HepG2 (cell line): Measurements from ENCODE around the gene SMG7. TPM values are rescaled to one million over a fixed set of nuclear protein-coding genes. Genes with fewer than 3 reads are reported as not detected.

ENCODE experiments used
- ATAC-seq: fragments of 200-7000 bp; cut with Tn5 transposase; 3 replicates; pipeline ENCODE4 v1.9.1; 2020; ENCODE audit warnings: mild to moderate bottlenecking, moderate library complexity
- BruUV-seq: library from RNA; stranded (reverse); fragments of 400-500 nt; replicated peaks from 2 replicates; lab custom pipeline; 2021; lab: Mats Ljungman, UMichigan
- CTCF ChIA-PET: fragments of 300-600 bp; formaldehyde crosslinking; extraction: SDS; loops from one replicate; lab custom pipeline; 2021; ENCODE audit warnings: low total read pairs, inconsistent platforms, low intra/inter-chr PET ratio; lab: Yijun Ruan, JAX
- POLR2A ChIA-PET: fragments of 350-600 bp; sonication (Branson Sonifier 250); formaldehyde crosslinking; loops from one replicate; lab custom pipeline; 2020; ENCODE audit warnings: antibody characterized with exemption, inconsistent platforms; lab: Yijun Ruan, JAX
- DNase-seq: peaks from one replicate; pipeline ENCODE4 v3.0.0-alpha.2; 2015; ENCODE audit warnings: low spot score
- FAIRE-seq: peaks from 3 replicates; lab custom pipeline; 2011; peaks lifted over from hg19 to GRCh38; lab: Jason Lieb, UNC
- H2AFZ ChIP-seq: one replicate; pipeline ENCODE4 v1.6.1; 2011; ENCODE audit warnings: low read length, inconsistent platforms
- H3K27ac ChIP-seq: fragments of 300-600 bp; 3 replicates; pipeline ENCODE4 v1.8.0; 2011; ENCODE audit warnings: mixed run types, mild to moderate bottlenecking, mixed read lengths, low read length, inconsistent platforms; ENCODE audit not compliant: insufficient read depth; ENCODE audit errors: extremely low read length
- H3K27me3 ChIP-seq, 2 experiments: fragments of 200-600 bp in 1 of 2; 2 replicates in 1 of 2; 3 replicates in 1 of 2; pipeline versions ENCODE4 v1.6.0 to v1.8.0; 2011; ENCODE audit warnings: low read length in 2 of 2, mild to moderate bottlenecking in 2 of 2, moderate library complexity in 2 of 2, inconsistent platforms in 1 of 2; ENCODE audit not compliant: insufficient read depth in 2 of 2, control insufficient read depth in 1 of 2
- H3K36me3 ChIP-seq, 2 experiments: fragments of 200-600 bp in 1 of 2; replicated peaks in 1 of 2; 2 replicates in 1 of 2; 3 replicates in 1 of 2; pipeline versions ENCODE4 v1.5.1 to v1.8.0; 2011; ENCODE audit warnings: low read length in 2 of 2, inconsistent platforms in 1 of 2; ENCODE audit not compliant: insufficient read depth in 2 of 2, control insufficient read depth in 1 of 2
- H3K4me1 ChIP-seq: 2 replicates; pipeline ENCODE4 v1.5.1; 2012; ENCODE audit warnings: low read length, inconsistent platforms; ENCODE audit not compliant: insufficient read depth
- H3K4me2 ChIP-seq: 2 replicates; pipeline ENCODE4 v1.6.0; 2011; ENCODE audit warnings: low read depth, low read length, inconsistent platforms
- H3K4me3 ChIP-seq, 3 experiments: fragments of 200-600 bp in 1 of 3; sonication (generic), shearing (Covaris generic) in 1 of 3; replicated peaks in 1 of 3; 2 replicates each; pipeline ENCODE4 v1.5.1; 2011 to 2016; ENCODE audit warnings: low read length in 3 of 3, inconsistent platforms in 2 of 3, low read depth in 2 of 3, mild to moderate bottlenecking in 2 of 3, control low read depth in 1 of 3, mixed read lengths in 1 of 3; ENCODE audit not compliant: insufficient read depth in 1 of 3
- H3K79me2 ChIP-seq: one replicate; pipeline ENCODE4 v1.6.1; 2011; ENCODE audit warnings: low read length, inconsistent platforms; ENCODE audit not compliant: insufficient read depth
- H3K9ac ChIP-seq: 2 replicates; pipeline ENCODE4 v1.6.0; 2011; ENCODE audit warnings: mild to moderate bottlenecking, low read depth, low read length, inconsistent platforms; ENCODE audit not compliant: insufficient read depth
- H3K9me3 ChIP-seq: 2 replicates; pipeline ENCODE4 v1.5.1; 2012; ENCODE audit warnings: mild to moderate bottlenecking, low read length
- H4K20me1 ChIP-seq: 2 replicates; pipeline ENCODE4 v1.6.0; 2011; ENCODE audit warnings: inconsistent platforms, mild to moderate bottlenecking, low read length, moderate library complexity; ENCODE audit not compliant: insufficient read depth
- ELF3 ChIP-seq: IDR thresholded peaks from 2 replicates; pipeline ENCODE4 v1.6.1; 2016; ENCODE audit warnings: missing genetic modification reagents, missing compliant biosample characterization
- MIER3 ChIP-seq: IDR thresholded peaks from 2 replicates; pipeline ENCODE4 v1.6.1; 2016; ENCODE audit warnings: missing compliant biosample characterization, borderline replicate concordance
- RAD21 ChIP-seq: fragments of 450-650 bp; formaldehyde crosslinking; IDR thresholded peaks from 2 replicates; pipeline ENCODE4 v1.5.0; 2020; ENCODE audit warnings: mild to moderate bottlenecking
- ZBTB38 ChIP-seq: sonication (generic); formaldehyde crosslinking; IDR thresholded peaks from 2 replicates; pipeline ENCODE4 v1.5.1; 2020; ENCODE audit warnings: mild to moderate bottlenecking, missing genetic modification reagents
- ZMYM3 ChIP-seq: sonication (generic); formaldehyde crosslinking; IDR thresholded peaks from 2 replicates; pipeline ENCODE4 v1.5.1; 2020; ENCODE audit warnings: mild to moderate bottlenecking, missing genetic modification reagents
- ZNF546 ChIP-seq: sonication (generic); formaldehyde crosslinking; conservative IDR thresholded peaks from 2 replicates; pipeline ENCODE4 v1.8.1; 2023; ENCODE audit warnings: mild to moderate bottlenecking, missing genetic modification reagents
- ZNF761 ChIP-seq: sonication (generic); formaldehyde crosslinking; conservative IDR thresholded peaks from 2 replicates; pipeline ENCODE4 v1.4.0; 2020; ENCODE audit warnings: mild to moderate bottlenecking, missing genetic modification reagents
- ZSCAN12 ChIP-seq: sonication (generic); formaldehyde crosslinking; IDR thresholded peaks from 2 replicates; pipeline ENCODE4 v1.9.0; 2021; ENCODE audit warnings: mild to moderate bottlenecking, missing genetic modification reagents
- WGBS: methylation state at CpG from one replicate; pipeline ENCODE4 v1.1.6; 2017; ENCODE audit warnings: low lambda C conversion rate; 5-methylcytosine and 5-hydroxymethylcytosine counted together
- in situ Hi-C: cut with HindIII; loops from 2 replicates; pipeline ENCODE4 v1.10.0; 2017; ENCODE audit warnings: low pct_unique_long_range_greater_than_20kb; ENCODE audit not compliant: extremely low pct_ligation_motif_present
- intact Hi-C: fragments of 100-400 bp; cut with micrococcal nuclease; formaldehyde crosslinking; loops from one replicate; pipeline ENCODE4 v1.10.0; 2022; ENCODE audit not compliant: unreplicated experiment
- polyA plus RNA-seq, 8 experiments: library from polyadenylated mRNA; depleted of rRNA in 3 of 8; stranded (reverse) in 7 of 8; unstranded in 1 of 8; fragments of >200 nt; fragmentation: Illumina TruSeq in 4 of 8; extraction: Trizol in 4 of 8; gene quantifications; 2 replicates each; pipeline versions ENCODE4 v1.2.1 to v1.2.3, GENCODE V29; 2011 to 2016; ENCODE audit warnings: low read depth in 4 of 8, missing spikeins in 1 of 8, mixed read lengths in 1 of 8; ENCODE audit not compliant: insufficient read depth in 1 of 8
- total RNA-seq, 5 experiments: library from RNA; depleted of rRNA; stranded (reverse); fragments of >200 nt; fragmentation: Illumina TruSeq; extraction: Trizol; gene quantifications; 2 replicates each; pipeline ENCODE4 v1.2.3, GENCODE V29; 2016; ENCODE audit warnings: low read depth in 1 of 5
- TF ChIP-seq, protein P1 (sequence below): sonication (generic); formaldehyde crosslinking; IDR thresholded peaks from 2 replicates; pipeline ENCODE4 v1.5.1; 2020; ENCODE audit warnings: mild to moderate bottlenecking, missing genetic modification reagents, borderline replicate concordance
- TF ChIP-seq, protein P2 (sequence below): IDR thresholded peaks from 2 replicates; pipeline ENCODE4 v1.6.1; 2012; ENCODE audit warnings: inconsistent platforms
- TF ChIP-seq, protein P3 (sequence below): sonication (generic); formaldehyde crosslinking; IDR thresholded peaks from 2 replicates; pipeline ENCODE4 v1.9.0; 2021; ENCODE audit warnings: missing genetic modification reagents, borderline replicate concordance
- TF ChIP-seq, protein P4 (sequence below): IDR thresholded peaks from 2 replicates; pipeline ENCODE4 v1.6.1; 2016; ENCODE audit warnings: missing compliant biosample characterization, missing genetic modification reagents, borderline replicate concordance
- TF ChIP-seq, protein P5 (sequence below): sonication (generic); formaldehyde crosslinking; conservative IDR thresholded peaks from 2 replicates; pipeline ENCODE4 v1.4.0; 2020; ENCODE audit warnings: missing genetic modification reagents

The SMG7 gene
- total and polyA plus RNA-seq, 2 of the 13 experiments (the other 11 are each of a cell fraction or from before 2014, with no cell fraction given), result 14.9 to 27.9 TPM

DNA sequence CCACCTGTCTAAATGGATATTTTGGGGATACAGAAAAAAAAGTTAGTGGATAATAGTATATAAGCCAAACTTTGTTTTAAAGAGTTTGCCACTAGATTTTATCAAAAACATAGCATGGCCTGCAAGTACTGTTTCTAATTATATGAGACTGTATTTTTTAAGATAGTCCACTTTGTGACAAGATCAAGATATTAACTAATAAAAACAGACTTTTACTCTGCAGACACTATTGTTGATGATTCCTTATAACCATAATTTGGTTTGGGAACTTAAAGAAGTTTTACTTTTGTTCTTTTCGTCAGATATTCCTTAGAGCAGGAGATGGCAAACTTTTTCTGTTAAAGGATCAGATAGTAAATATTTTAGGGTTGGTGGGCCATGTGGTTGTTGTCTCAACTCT is 36.4 kb downstream of the SMG7 start:
- ChIA-PET CTCF (no interaction called here), POLR2A (no interaction called here)
- Histone ChIP-seq H2AFZ (no peak overlapping the region), H3K4me3 (no peak overlapping the region), H4K20me1 (0 out of 2 replicates have a peak, but pooled peaks cover 3% of the 10 kb centered on the region), H3K9ac (no peak overlapping the region), H3K79me2 (peaks cover 28% of the 10 kb centered on the region), H3K27ac (no peak overlapping the region), H3K4me2 (no peak overlapping the region), H3K36me3 (no peaks in the 10 kb centered on the region), H3K4me1 (no peaks in the 10 kb centered on the region), H3K27me3 (no peaks in the 10 kb centered on the region), H3K9me3 (no peaks in the 10 kb centered on the region)
- intact Hi-C loops, result no loop called here
- in situ Hi-C loops, result no loop called here
- BruUV-seq, result no TSS peak
- ATAC-seq (no peak), FAIRE-seq (no peak), DNase-seq (no peak)
- WGBS, result 95% methylated on average over 1 of the region's 1 CpG
- TF ChIP-seq, protein P1, sequence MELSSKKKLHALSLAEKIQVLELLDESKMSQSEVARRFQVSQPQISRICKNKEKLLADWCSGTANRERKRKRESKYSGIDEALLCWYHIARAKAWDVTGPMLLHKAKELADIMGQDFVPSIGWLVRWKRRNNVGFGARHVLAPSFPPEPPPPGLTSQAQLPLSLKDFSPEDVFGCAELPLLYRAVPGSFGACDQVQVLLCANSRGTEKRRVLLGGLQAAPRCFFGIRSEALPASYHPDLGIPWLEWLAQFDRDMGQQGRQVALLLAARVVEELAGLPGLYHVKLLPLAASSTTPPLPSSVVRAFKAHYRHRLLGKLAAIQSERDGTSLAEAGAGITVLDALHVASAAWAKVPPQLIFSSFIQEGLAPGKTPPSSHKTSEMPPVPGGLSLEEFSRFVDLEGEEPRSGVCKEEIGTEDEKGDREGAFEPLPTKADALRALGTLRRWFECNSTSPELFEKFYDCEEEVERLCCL (CRISPR knock-in tag), result no peak
- TF ChIP-seq, protein P2, sequence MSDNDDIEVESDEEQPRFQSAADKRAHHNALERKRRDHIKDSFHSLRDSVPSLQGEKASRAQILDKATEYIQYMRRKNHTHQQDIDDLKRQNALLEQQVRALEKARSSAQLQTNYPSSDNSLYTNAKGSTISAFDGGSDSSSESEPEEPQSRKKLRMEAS, result no peak
- no peak for TF ChIP-seq ELF3 (CRISPR knock-in tag)
- no peak for TF ChIP-seq RAD21
- TF ChIP-seq, protein P3, sequence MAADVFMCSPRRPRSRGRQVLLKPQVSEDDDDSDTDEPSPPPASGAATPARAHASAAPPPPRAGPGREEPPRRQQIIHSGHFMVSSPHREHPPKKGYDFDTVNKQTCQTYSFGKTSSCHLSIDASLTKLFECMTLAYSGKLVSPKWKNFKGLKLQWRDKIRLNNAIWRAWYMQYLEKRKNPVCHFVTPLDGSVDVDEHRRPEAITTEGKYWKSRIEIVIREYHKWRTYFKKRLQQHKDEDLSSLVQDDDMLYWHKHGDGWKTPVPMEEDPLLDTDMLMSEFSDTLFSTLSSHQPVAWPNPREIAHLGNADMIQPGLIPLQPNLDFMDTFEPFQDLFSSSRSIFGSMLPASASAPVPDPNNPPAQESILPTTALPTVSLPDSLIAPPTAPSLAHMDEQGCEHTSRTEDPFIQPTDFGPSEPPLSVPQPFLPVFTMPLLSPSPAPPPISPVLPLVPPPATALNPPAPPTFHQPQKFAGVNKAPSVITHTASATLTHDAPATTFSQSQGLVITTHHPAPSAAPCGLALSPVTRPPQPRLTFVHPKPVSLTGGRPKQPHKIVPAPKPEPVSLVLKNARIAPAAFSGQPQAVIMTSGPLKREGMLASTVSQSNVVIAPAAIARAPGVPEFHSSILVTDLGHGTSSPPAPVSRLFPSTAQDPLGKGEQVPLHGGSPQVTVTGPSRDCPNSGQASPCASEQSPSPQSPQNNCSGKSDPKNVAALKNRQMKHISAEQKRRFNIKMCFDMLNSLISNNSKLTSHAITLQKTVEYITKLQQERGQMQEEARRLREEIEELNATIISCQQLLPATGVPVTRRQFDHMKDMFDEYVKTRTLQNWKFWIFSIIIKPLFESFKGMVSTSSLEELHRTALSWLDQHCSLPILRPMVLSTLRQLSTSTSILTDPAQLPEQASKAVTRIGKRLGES (CRISPR knock-in tag), result no peak
- no peak for TF ChIP-seq ZNF546
- TF ChIP-seq ZMYM3, result no peak
- TF ChIP-seq, protein P4, sequence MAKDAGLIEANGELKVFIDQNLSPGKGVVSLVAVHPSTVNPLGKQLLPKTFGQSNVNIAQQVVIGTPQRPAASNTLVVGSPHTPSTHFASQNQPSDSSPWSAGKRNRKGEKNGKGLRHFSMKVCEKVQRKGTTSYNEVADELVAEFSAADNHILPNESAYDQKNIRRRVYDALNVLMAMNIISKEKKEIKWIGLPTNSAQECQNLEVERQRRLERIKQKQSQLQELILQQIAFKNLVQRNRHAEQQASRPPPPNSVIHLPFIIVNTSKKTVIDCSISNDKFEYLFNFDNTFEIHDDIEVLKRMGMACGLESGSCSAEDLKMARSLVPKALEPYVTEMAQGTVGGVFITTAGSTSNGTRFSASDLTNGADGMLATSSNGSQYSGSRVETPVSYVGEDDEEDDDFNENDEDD, result no peak
- TF ChIP-seq, protein P5, sequence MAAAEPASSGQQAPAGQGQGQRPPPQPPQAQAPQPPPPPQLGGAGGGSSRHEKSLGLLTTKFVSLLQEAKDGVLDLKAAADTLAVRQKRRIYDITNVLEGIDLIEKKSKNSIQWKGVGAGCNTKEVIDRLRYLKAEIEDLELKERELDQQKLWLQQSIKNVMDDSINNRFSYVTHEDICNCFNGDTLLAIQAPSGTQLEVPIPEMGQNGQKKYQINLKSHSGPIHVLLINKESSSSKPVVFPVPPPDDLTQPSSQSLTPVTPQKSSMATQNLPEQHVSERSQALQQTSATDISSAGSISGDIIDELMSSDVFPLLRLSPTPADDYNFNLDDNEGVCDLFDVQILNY, result no peak
- TF ChIP-seq MIER3 (CRISPR knock-in tag), result no peak
- no peak for TF ChIP-seq ZNF761 (CRISPR knock-in tag)
- no peak for TF ChIP-seq ZBTB38 (CRISPR knock-in tag)
- no peak for TF ChIP-seq ZSCAN12 (CRISPR knock-in tag)
